Measurements from ENCODE around the gene FBXW7. TPM values are rescaled to one million over a fixed set of nuclear protein-coding genes. Genes with fewer than 3 reads are reported as not detected.

FBXW7 gene
- total RNA-seq, 1 donor from 2014 or later = 128 TPM

Other genes with a start within 250 kb of the FBXW7 start
- 1.4 TPM for gene TMEM154, start 143.9 kb upstream of the FBXW7 start, total RNA-seq
- gene TIGD4, start 243.6 kb upstream of the FBXW7 start, total RNA-seq = not detected
- 11.6 TPM for gene ARFIP1, start 243.9 kb upstream of the FBXW7 start, total RNA-seq

Measured in ascending aorta (tissue), 1 donor.